HepG2 (cell line): ENCODE data around the gene ADARB2. TPM values are rescaled to one million over a fixed set of nuclear protein-coding genes. Genes with fewer than 3 reads are reported as not detected.

ENCODE experiments used
- ATAC-seq: fragments of 200-7000 bp; cut with Tn5 transposase; 3 replicates; pipeline ENCODE4 v1.9.1; 2020; ENCODE audit warnings: mild to moderate bottlenecking, moderate library complexity
- BruUV-seq: library from RNA; stranded (reverse); fragments of 400-500 nt; replicated peaks from 2 replicates; lab custom pipeline; 2021; lab: Mats Ljungman, UMichigan
- CTCF ChIA-PET: fragments of 300-600 bp; formaldehyde crosslinking; extraction: SDS; loops from one replicate; lab custom pipeline; 2021; ENCODE audit warnings: low total read pairs, inconsistent platforms, low intra/inter-chr PET ratio; lab: Yijun Ruan, JAX
- POLR2A ChIA-PET: fragments of 350-600 bp; sonication (Branson Sonifier 250); formaldehyde crosslinking; loops from one replicate; lab custom pipeline; 2020; ENCODE audit warnings: antibody characterized with exemption, inconsistent platforms; lab: Yijun Ruan, JAX
- DNase-seq: peaks from one replicate; pipeline ENCODE4 v3.0.0-alpha.2; 2015; ENCODE audit warnings: low spot score
- FAIRE-seq: peaks from 3 replicates; lab custom pipeline; 2011; peaks lifted over from hg19 to GRCh38; lab: Jason Lieb, UNC
- H2AFZ ChIP-seq: one replicate; pipeline ENCODE4 v1.6.1; 2011; ENCODE audit warnings: low read length, inconsistent platforms
- H3K27ac ChIP-seq: fragments of 300-600 bp; 3 replicates; pipeline ENCODE4 v1.8.0; 2011; ENCODE audit warnings: mixed run types, mild to moderate bottlenecking, mixed read lengths, low read length, inconsistent platforms; ENCODE audit not compliant: insufficient read depth; ENCODE audit errors: extremely low read length
- H3K27me3 ChIP-seq, 2 experiments: fragments of 200-600 bp in 1 of 2; 2 replicates in 1 of 2; 3 replicates in 1 of 2; pipeline versions ENCODE4 v1.6.0 to v1.8.0; 2011; ENCODE audit warnings: low read length in 2 of 2, mild to moderate bottlenecking in 2 of 2, moderate library complexity in 2 of 2, inconsistent platforms in 1 of 2; ENCODE audit not compliant: insufficient read depth in 2 of 2, control insufficient read depth in 1 of 2
- H3K36me3 ChIP-seq, 2 experiments: fragments of 200-600 bp in 1 of 2; replicated peaks in 1 of 2; 2 replicates in 1 of 2; 3 replicates in 1 of 2; pipeline versions ENCODE4 v1.5.1 to v1.8.0; 2011; ENCODE audit warnings: low read length in 2 of 2, inconsistent platforms in 1 of 2; ENCODE audit not compliant: insufficient read depth in 2 of 2, control insufficient read depth in 1 of 2
- H3K4me1 ChIP-seq: 2 replicates; pipeline ENCODE4 v1.5.1; 2012; ENCODE audit warnings: low read length, inconsistent platforms; ENCODE audit not compliant: insufficient read depth
- H3K4me2 ChIP-seq: 2 replicates; pipeline ENCODE4 v1.6.0; 2011; ENCODE audit warnings: low read depth, low read length, inconsistent platforms
- H3K4me3 ChIP-seq, 3 experiments: fragments of 200-600 bp in 1 of 3; sonication (generic), shearing (Covaris generic) in 1 of 3; replicated peaks in 1 of 3; 2 replicates each; pipeline ENCODE4 v1.5.1; 2011 to 2016; ENCODE audit warnings: low read length in 3 of 3, inconsistent platforms in 2 of 3, low read depth in 2 of 3, mild to moderate bottlenecking in 2 of 3, control low read depth in 1 of 3, mixed read lengths in 1 of 3; ENCODE audit not compliant: insufficient read depth in 1 of 3
- H3K79me2 ChIP-seq: one replicate; pipeline ENCODE4 v1.6.1; 2011; ENCODE audit warnings: low read length, inconsistent platforms; ENCODE audit not compliant: insufficient read depth
- H3K9ac ChIP-seq: 2 replicates; pipeline ENCODE4 v1.6.0; 2011; ENCODE audit warnings: mild to moderate bottlenecking, low read depth, low read length, inconsistent platforms; ENCODE audit not compliant: insufficient read depth
- H3K9me3 ChIP-seq: 2 replicates; pipeline ENCODE4 v1.5.1; 2012; ENCODE audit warnings: mild to moderate bottlenecking, low read length
- H4K20me1 ChIP-seq: 2 replicates; pipeline ENCODE4 v1.6.0; 2011; ENCODE audit warnings: inconsistent platforms, mild to moderate bottlenecking, low read length, moderate library complexity; ENCODE audit not compliant: insufficient read depth
- ASH2L ChIP-seq: fragments of 300-600, 200-600 bp; sonication (generic); IDR thresholded peaks from 2 replicates; pipeline ENCODE4 v1.7.0; 2017; ENCODE audit warnings: low read depth, mild to moderate bottlenecking, moderate library complexity, mixed read lengths, low read length; ENCODE audit not compliant: insufficient read length
- EEA1 ChIP-seq: sonication (generic); formaldehyde crosslinking; IDR thresholded peaks from 2 replicates; pipeline ENCODE4 v1.5.1; 2020; ENCODE audit warnings: mild to moderate bottlenecking, missing genetic modification reagents, borderline replicate concordance
- HOXD1 ChIP-seq: sonication (generic); formaldehyde crosslinking; IDR thresholded peaks from 2 replicates; pipeline ENCODE4 v1.5.0; 2020; ENCODE audit warnings: missing genetic modification reagents
- MTERF4 ChIP-seq: sonication (generic); formaldehyde crosslinking; IDR thresholded peaks from 2 replicates; pipeline ENCODE4 v1.8.0; 2023; ENCODE audit warnings: mild to moderate bottlenecking, missing genetic modification reagents
- SPEN ChIP-seq: sonication (generic); formaldehyde crosslinking; IDR thresholded peaks from 2 replicates; pipeline ENCODE4 v1.5.1; 2020; ENCODE audit warnings: low read depth, mild to moderate bottlenecking, missing genetic modification reagents
- ZBTB46 ChIP-seq: sonication (generic); formaldehyde crosslinking; IDR thresholded peaks from 2 replicates; pipeline ENCODE4 v1.4.0; 2020; ENCODE audit warnings: mild to moderate bottlenecking, missing genetic modification reagents, borderline replicate concordance
- ZNF34 ChIP-seq: sonication (generic); formaldehyde crosslinking; IDR thresholded peaks from 2 replicates; pipeline ENCODE4 v1.4.0; 2020; ENCODE audit warnings: mild to moderate bottlenecking, missing genetic modification reagents, borderline replicate concordance
- ZNF709 ChIP-seq: sonication (generic); formaldehyde crosslinking; IDR thresholded peaks from 2 replicates; pipeline ENCODE4 v1.5.0; 2020; ENCODE audit warnings: mild to moderate bottlenecking, missing genetic modification reagents
- WGBS: methylation state at CpG from one replicate; pipeline ENCODE4 v1.1.6; 2017; ENCODE audit warnings: low lambda C conversion rate; 5-methylcytosine and 5-hydroxymethylcytosine counted together
- in situ Hi-C: cut with HindIII; loops from 2 replicates; pipeline ENCODE4 v1.10.0; 2017; ENCODE audit warnings: low pct_unique_long_range_greater_than_20kb; ENCODE audit not compliant: extremely low pct_ligation_motif_present
- intact Hi-C: fragments of 100-400 bp; cut with micrococcal nuclease; formaldehyde crosslinking; loops from one replicate; pipeline ENCODE4 v1.10.0; 2022; ENCODE audit not compliant: unreplicated experiment
- polyA plus RNA-seq, 8 experiments: library from polyadenylated mRNA; depleted of rRNA in 3 of 8; stranded (reverse) in 7 of 8; unstranded in 1 of 8; fragments of >200 nt; fragmentation: Illumina TruSeq in 4 of 8; extraction: Trizol in 4 of 8; gene quantifications; 2 replicates each; pipeline versions ENCODE4 v1.2.1 to v1.2.3, GENCODE V29; 2011 to 2016; ENCODE audit warnings: low read depth in 4 of 8, missing spikeins in 1 of 8, mixed read lengths in 1 of 8; ENCODE audit not compliant: insufficient read depth in 1 of 8
- total RNA-seq, 5 experiments: library from RNA; depleted of rRNA; stranded (reverse); fragments of >200 nt; fragmentation: Illumina TruSeq; extraction: Trizol; gene quantifications; 2 replicates each; pipeline ENCODE4 v1.2.3, GENCODE V29; 2016; ENCODE audit warnings: low read depth in 1 of 5

The ADARB2 gene
- total and polyA plus RNA-seq, 2 of the 13 experiments (the other 11 are each of a cell fraction or from before 2014, with no cell fraction given) = not detected

GRCh38 chr10:1138529-1138928, 598.8 kb downstream of the ADARB2 start:
- intact Hi-C loops (no loop called here), in situ Hi-C loops (no loop called here)
- Histone ChIP-seq H3K79me2 (no peaks in the 10 kb centered on the region), H3K27me3 (peaks cover 0 to 11% of the 10 kb centered on the region in 2 experiments; a peak in 3 of 5 replicates), H2AFZ (no peak overlapping the region), H3K36me3 (no peaks in the 10 kb centered on the region), H3K4me1 (no peaks in the 10 kb centered on the region), H3K27ac (no peak overlapping the region), H4K20me1 (no peaks in the 10 kb centered on the region), H3K9ac (no peak overlapping the region), H3K9me3 (0 out of 2 replicates have a peak, but pooled peaks cover 5% of the 10 kb centered on the region), H3K4me2 (no peak overlapping the region), H3K4me3 (no peak overlapping the region)
- WGBS = 0% methylated on average over 1 of the region's 1 CpG
- DNase-seq (no peak), FAIRE-seq (no peak), ATAC-seq (no peak)
- ChIA-PET CTCF (no interaction called here), POLR2A (no interaction called here)
- TF ChIP-seq ZNF709 (CRISPR knock-in tag) (no peak), SPEN (CRISPR knock-in tag) (no peak), ASH2L (no peak), HOXD1 (CRISPR knock-in tag) (no peak), MTERF4 (CRISPR knock-in tag) (no peak), ZNF34 (no peak), EEA1 (no peak), ZBTB46 (CRISPR knock-in tag) (no peak)
- BruUV-seq = no TSS peak
